Hepatocyte (in vitro differentiated cells): Measurements from ENCODE around the gene PTBP3. TPM values are rescaled to one million over a fixed set of nuclear protein-coding genes. Genes with fewer than 3 reads are reported as not detected.
A peak's percentile ranks its signal among the peaks of the same experiment; 100 is the strongest.

Source experiments
- DNase-seq: peaks from one replicate; pipeline ENCODE4 v3.0.0-alpha.2; 2016; ENCODE audit warnings: low spot score
- H2AFZ ChIP-seq: fragments of 200-600 bp; sonication (generic); 2 replicates; pipeline ENCODE4 v1.6.0; 2016; ENCODE audit warnings: antibody characterized with exemption, mild to moderate bottlenecking
- H3K27ac ChIP-seq: fragments of 200-600 bp; sonication (generic); 2 replicates; pipeline ENCODE4 v1.5.1; 2016; ENCODE audit warnings: mild to moderate bottlenecking
- H3K27me3 ChIP-seq: fragments of 200-600 bp; sonication (generic); 2 replicates; pipeline ENCODE4 v1.6.1; 2016
- H3K36me3 ChIP-seq: fragments of 200-600 bp; sonication (generic); replicated peaks from 2 replicates; pipeline ENCODE4 v1.5.1; 2016; ENCODE audit warnings: low read depth; ENCODE audit not compliant: insufficient read depth
- H3K4me1 ChIP-seq: fragments of 200-600 bp; sonication (generic); 2 replicates; pipeline ENCODE4 v1.5.1; 2016; ENCODE audit warnings: mild to moderate bottlenecking, moderate library complexity; ENCODE audit not compliant: insufficient read depth
- H3K4me2 ChIP-seq: fragments of 200-600 bp; sonication (generic); 2 replicates; pipeline ENCODE4 v1.6.0; 2016
- H3K4me3 ChIP-seq: fragments of 200-600 bp; sonication (generic); 2 replicates; pipeline ENCODE4 v1.5.1; 2016; ENCODE audit warnings: mild to moderate bottlenecking
- H3K79me2 ChIP-seq: fragments of 200-600 bp; sonication (generic); 2 replicates; pipeline ENCODE4 v1.6.0; 2017; ENCODE audit warnings: mild to moderate bottlenecking
- H3K9me2 ChIP-seq: fragments of 200-600 bp; sonication (generic); replicated peaks from 2 replicates; pipeline ENCODE4 v1.6.0; 2017; ENCODE audit warnings: mild to moderate bottlenecking; ENCODE audit not compliant: insufficient read depth
- H3K9me3 ChIP-seq: fragments of 200-600 bp; sonication (generic); 2 replicates; pipeline ENCODE4 v1.5.1; 2016; ENCODE audit warnings: low read depth, mild to moderate bottlenecking
- H4K20me1 ChIP-seq: fragments of 200-600 bp; sonication (generic); 2 replicates; pipeline ENCODE4 v1.6.0; 2016; ENCODE audit warnings: mild to moderate bottlenecking; ENCODE audit not compliant: insufficient read depth, poor library complexity, severe bottlenecking
- CTCF ChIP-seq: fragments of 200-600 bp; sonication (generic); IDR thresholded peaks from 2 replicates; pipeline ENCODE4 v1.5.1; 2016; ENCODE audit warnings: antibody characterized with exemption, mild to moderate bottlenecking; ENCODE audit not compliant: poor library complexity
- EZH2 ChIP-seq: fragments of 200-600 bp; sonication (generic); IDR thresholded peaks from 2 replicates; pipeline ENCODE4 v1.6.1; 2016; ENCODE audit warnings: antibody characterized with exemption, mild to moderate bottlenecking, borderline replicate concordance
- EZH2phosphoT487 ChIP-seq: fragments of 200-600 bp; sonication (generic); IDR thresholded peaks from one replicate; pipeline ENCODE4 v1.6.1; 2018; ENCODE audit warnings: antibody characterized with exemption, mild to moderate bottlenecking, low read depth, moderate library complexity; ENCODE audit not compliant: unreplicated experiment, severe bottlenecking
- WGBS: methylation state at CpG from one replicate; pipeline ENCODE4 v1.1.6; 2016; ENCODE audit warnings: low lambda C conversion rate; ENCODE audit errors: missing lambda C conversion rate; 5-methylcytosine and 5-hydroxymethylcytosine counted together
- polyA plus RNA-seq: library from polyadenylated mRNA; unstranded; fragments of >200 nt; fragmentation: Nextera tagmentation; extraction: Ambion mirVana; gene quantifications from 2 replicates; pipeline ENCODE4 v1.2.1, GENCODE V29; 2016
- total RNA-seq: library from RNA; depleted of rRNA; stranded (reverse); fragments of >200 nt; gene quantifications from 2 replicates; pipeline ENCODE4 v1.2.3, GENCODE V29; 2014

The PTBP3 gene
- total and polyA plus RNA-seq, 2 experiments from 2014 or later: 13.7 to 57.7 TPM

- Histone ChIP-seq H3K27me3 (no peaks in the 10 kb centered on the region), H3K27ac (peak overlapping the region; percentile 47), H3K4me3 (no peak overlapping the region), H3K9me3 (no peaks in the 10 kb centered on the region), H3K36me3 (no peaks in the 10 kb centered on the region), H3K4me2 (peak overlapping the region; percentile 71), H4K20me1 (no peaks in the 10 kb centered on the region), H3K4me1 (no peaks in the 10 kb centered on the region), H3K9me2 (no peaks in the 10 kb centered on the region), H3K79me2 (no peaks in the 10 kb centered on the region), H2AFZ (peak overlapping the region; percentile 69)
- no peak for TF ChIP-seq CTCF
- TF ChIP-seq EZH2: no peak
- no peak for TF ChIP-seq EZH2phosphoT487
- peak; percentile 83 for DNase-seq
- 62% methylated on average over 19 of the region's 19 CpGs for WGBS
Measured at GRCh38 chr9:112348257-112349007, 15.0 kb upstream of the PTBP3 start.

GRCh38 chr9:112341730-112342129 is 8.3 kb upstream of the PTBP3 start:
- Histone ChIP-seq H3K4me2 (no peak overlapping the region), H3K4me3 (no peak overlapping the region), H3K79me2 (no peaks in the 10 kb centered on the region), H4K20me1 (no peaks in the 10 kb centered on the region), H3K9me3 (no peaks in the 10 kb centered on the region), H3K4me1 (peaks cover 13% of the 10 kb centered on the region), H3K36me3 (no peaks in the 10 kb centered on the region), H3K9me2 (no peaks in the 10 kb centered on the region), H2AFZ (no peak overlapping the region), H3K27ac (no peak overlapping the region), H3K27me3 (no peaks in the 10 kb centered on the region)
- TF ChIP-seq EZH2phosphoT487 (no peak), CTCF (no peak), EZH2 (no peak)
- DNase-seq: no peak

GRCh38 chr9:112339886-112340285 is 6.5 kb upstream of the PTBP3 start:
- H3K27me3 ChIP-seq: no peaks in the 10 kb centered on the region
- H4K20me1 ChIP-seq: no peaks in the 10 kb centered on the region
- no peaks in the 10 kb centered on the region for H3K79me2 ChIP-seq
- peaks cover 13% of the 10 kb centered on the region for H3K4me1 ChIP-seq
- H3K4me3 ChIP-seq: no peak overlapping the region
- TF ChIP-seq EZH2phosphoT487 (no peak), EZH2 (no peak), CTCF (no peak)
- H3K27ac ChIP-seq: no peak overlapping the region
- no peaks in the 10 kb centered on the region for H3K9me2 ChIP-seq
- no peaks in the 10 kb centered on the region for H3K9me3 ChIP-seq
- no peak overlapping the region for H3K4me2 ChIP-seq
- no peak for DNase-seq
- H3K36me3 ChIP-seq: no peaks in the 10 kb centered on the region
- H2AFZ ChIP-seq: no peak overlapping the region
- 93% methylated on average over 3 of the region's 3 CpGs for whole genome bisulfite sequencing
